TTC549 (cell line): ENCODE measurements around the gene RAB11FIP4.

Experiments used
- FAIRE-seq: peaks from 2 replicates; lab custom pipeline; 2012; peaks lifted over from hg19 to GRCh38; lab: Jason Lieb, UNC

The RAB11FIP4 gene

DNA sequence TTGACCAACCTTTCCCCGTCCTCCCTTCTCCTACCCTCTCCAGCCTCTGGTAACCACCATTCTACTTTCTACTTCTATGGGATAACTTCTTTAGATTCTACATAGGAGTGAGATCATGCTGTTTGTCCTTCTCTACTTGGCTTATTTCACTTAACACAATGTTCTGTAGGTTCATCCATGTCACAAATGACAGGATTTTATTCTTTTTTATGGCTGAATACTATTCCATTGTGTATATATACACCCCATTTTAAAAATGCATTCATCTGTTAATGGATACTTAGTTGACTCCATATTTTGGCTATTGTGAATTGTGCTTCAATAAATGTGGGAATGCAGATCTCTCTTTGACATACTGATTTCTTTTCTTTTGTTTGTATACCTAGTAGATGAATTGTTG, 115.0 kb downstream of the RAB11FIP4 start:
- no peak for FAIRE-seq

DNA sequence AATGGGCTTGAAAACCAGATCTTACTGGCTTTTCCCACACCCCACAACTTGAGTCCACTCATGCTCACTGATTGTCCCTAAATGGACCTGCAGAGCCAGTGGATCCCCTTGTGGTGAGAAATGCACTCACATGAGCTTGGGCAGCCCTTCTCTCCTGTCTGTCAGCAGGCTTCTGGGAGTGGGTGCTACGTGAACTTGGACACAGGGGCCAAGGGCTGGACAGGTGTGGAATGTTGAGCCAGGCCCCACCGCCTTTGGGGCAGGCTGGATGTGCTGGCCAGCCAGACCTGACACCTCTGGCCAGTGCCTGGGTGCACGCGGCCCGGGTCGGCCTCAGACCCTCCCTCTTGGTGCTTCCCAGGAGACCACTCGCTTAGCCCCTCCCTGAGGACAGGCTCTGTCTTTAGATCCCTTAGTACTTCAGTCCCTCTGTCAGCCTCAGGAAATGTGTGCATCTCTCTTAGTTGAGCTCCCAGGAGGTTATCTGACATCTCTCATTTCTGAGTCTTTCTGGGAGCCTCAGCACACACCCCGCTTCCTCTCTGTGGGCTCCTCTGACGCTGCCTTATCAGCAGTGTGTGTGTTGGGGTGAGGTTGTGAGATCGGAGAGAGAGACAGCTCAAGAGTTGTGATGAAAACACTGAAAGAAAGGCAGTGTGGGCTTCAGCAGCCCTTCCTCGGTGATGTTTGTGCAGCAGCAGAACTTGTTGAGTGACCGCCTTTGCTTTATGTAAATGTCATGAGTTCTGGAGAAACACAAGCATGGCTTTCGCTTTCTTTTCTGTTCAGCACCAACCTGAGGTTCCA, 117.0 kb downstream of the RAB11FIP4 start:
- no peak for FAIRE-seq

GRCh38 chr17:31509095-31509804, 117.8 kb downstream of the RAB11FIP4 start:
- FAIRE-seq: no peak

DNA sequence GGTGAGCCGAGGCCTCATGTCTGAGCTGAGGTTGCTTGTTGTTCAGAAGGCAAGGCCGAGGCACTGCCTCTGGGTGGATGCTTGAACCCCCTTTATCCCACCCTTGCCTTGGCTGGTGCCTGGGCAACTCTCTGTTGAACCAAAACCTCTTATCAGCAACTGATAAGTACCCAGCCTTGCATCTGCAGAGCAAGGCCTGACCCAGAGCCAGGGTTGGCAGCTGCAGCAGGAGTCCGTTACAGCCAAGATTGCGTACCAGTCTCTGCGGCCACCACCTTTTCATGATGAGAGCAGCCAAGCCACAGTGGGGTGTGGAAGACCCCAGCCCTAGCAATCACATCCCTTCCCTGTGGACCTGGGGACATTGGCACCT, 118.3 kb downstream of the RAB11FIP4 start:
- FAIRE-seq: no peak

DNA sequence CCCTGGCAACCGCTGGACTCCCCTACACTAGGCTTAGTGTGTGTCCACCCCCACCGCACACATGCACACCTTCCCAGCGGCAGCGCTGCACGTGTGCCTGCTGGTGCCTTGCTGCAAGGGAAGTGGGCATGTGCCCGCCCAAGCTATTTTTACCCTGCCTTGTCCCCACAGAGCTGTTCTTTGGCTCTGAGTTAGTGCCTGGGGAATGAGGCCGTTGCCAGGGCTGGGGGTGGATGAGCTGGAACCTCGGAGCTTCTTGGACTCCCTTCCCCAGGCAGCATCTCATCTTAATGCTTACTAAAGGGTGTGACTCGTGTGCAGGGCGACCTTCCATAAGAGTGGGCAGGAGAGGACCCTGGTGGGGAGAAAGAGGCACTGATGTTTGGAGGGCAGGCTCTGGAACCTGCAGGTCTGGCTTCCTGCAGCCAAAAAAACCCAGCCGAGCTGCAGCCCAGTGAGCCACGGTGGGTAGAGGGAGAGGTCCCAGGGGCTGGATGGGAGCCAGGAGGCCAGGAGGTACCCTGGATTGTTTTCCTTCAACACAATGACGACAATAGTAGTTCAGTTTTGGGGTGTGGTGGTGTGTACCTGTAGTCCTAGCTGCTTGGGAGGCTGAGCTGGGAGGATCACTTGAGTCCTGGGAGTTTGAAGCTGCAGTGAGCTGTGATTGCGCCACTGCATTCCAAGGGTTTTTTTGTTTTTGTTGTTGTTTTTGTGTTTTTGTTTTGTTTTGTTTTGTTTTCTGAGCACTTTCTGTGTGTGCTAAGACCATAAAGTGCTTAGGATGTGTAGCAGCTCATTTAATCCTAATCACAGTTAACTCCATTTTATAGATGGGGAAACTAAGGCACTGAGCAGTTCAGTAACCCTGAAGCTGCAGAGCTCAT, 119.1 kb downstream of the RAB11FIP4 start:
- no peak for FAIRE-seq

DNA sequence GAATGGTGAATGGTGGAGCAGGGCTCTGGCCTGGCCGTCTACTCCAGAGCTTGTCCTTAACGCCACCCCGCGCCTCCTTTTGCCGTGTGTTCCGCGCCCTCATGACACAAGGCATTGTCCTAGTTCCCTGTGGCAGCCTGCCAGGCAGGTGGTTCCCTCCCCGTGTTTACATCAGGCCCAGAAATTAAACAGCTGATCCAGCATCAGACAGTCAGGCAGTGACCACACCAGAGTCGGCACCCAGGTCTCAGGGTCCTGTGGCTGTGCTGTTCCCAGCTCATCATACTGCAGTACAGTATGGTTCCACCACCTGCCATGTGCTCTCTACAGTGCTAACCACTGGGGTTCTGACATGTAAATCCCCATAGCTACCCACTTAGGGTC, 119.7 kb downstream of the RAB11FIP4 start:
- no peak for FAIRE-seq

DNA sequence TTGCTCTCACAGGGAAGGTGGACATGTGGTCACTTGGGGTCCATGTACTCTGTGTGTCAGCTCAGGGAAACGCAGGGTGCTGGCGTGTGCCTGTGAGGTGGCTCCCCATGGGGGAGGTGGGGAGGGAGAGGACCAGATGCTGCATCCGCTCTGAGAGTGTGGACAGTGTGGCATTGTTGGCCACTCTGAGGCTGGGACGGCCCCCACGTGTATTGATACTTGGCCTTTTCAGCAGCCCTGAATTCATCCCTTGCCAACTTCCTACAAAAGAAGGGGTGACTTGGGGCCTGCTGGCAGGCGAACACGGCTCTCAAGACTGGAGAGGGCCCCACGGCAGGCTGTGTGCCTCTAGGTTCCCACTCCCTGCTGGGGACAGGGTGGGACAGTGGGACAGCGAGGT, 120.1 kb downstream of the RAB11FIP4 start:
- no peak for FAIRE-seq

DNA sequence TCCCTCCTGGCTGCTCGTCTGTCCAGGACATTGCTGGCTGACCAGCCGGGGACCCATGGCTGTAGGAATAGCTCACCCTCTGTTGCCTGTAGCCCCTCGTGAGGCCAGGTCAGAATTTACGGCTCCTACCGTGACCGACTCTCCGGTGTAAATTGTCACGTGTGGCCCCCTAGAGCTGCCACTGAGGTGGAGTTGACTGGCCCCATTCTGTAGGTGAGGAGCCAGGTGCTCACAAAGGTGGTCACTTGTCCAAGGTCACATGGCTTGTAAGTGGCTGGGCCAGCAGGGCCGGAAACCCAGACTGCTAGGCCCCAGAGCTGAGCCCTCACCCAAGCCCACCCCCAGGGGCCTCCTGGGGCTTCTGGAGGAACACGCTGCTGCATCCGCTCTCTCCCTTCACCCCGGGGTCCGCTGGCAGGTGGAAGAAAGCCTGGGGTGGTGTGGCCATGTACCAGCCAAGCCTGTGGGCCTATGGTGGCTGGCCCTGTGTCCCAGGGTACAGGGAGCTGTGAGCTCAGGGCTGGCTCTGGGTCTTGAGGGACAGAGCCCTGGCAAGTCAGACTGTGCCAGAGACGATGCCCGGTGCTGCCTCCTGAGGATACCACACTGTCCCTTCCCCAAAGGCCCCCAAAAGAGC, 120.7 kb downstream of the RAB11FIP4 start:
- FAIRE-seq: no peak

DNA sequence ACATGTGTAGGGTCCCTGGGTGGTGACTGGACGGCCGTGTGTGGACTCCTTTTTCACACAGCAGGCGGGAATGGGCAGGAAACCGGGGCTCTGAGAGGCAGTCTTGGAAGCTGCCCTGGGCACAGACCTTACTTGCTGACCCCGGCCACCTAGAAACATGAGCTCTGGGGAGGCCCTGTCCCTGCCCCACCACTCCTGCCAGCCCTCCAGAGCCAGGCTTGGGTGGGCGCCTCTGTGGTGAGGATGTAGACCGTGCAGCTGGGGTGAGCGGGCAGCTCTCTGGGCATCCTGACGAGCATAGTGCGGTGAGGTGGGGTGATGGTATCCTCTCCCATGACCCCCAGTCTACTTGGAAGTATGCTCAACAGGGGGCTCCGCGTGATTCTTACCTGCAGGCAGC, 121.3 kb downstream of the RAB11FIP4 start:
- FAIRE-seq: no peak

GRCh38 chr17:31513731-31514427, 122.4 kb downstream of the RAB11FIP4 start:
- FAIRE-seq: no peak

GRCh38 chr17:31515267-31515666, 123.8 kb downstream of the RAB11FIP4 start:
- FAIRE-seq: no peak

- FAIRE-seq: no peak
Measured at GRCh38 chr17:31517524-31517923, 126.0 kb downstream of the RAB11FIP4 start.

GRCh38 chr17:31518478-31518877, 127.0 kb downstream of the RAB11FIP4 start:
- no peak for FAIRE-seq

DNA sequence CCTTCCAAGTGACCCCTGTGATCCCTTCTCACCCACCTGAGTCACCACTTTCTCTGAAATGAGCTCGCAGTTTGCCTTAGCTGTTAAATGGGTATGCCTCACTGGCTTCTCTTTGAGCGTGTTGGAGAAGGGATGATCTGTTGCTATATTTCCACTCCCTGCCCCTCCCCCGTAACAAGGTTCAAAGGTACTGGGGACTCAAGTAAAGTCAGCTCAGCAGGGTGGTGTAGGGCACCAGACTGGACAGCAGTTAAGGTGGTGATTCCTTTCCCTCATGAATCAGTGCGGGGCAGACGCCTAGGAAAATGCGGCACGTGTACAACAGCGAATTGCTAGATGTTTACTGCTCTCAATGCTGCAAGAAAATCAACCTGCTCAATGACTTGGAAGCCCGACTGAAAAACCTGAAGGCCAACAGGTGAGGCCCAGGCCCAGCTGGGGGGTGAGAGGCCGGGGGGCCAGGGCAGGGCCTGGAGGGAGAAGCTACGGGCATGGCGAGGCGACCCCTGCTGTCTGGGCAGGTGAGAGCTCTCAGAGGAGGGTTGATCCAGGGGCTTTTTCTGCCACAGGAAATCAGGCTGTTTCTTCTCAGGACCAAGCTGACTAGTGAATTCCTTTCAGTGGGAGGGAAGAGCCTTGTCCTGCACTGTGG, 130.3 kb downstream of the RAB11FIP4 start:
- FAIRE-seq: no peak

- no peak for FAIRE-seq
Measured at GRCh38 chr17:31522284-31522931, 130.9 kb downstream of the RAB11FIP4 start.

- FAIRE-seq: no peak
Measured at GRCh38 chr17:31522987-31523495, 131.6 kb downstream of the RAB11FIP4 start.

GRCh38 chr17:31523862-31524730, 132.6 kb downstream of the RAB11FIP4 start:
- no peak for FAIRE-seq

GRCh38 chr17:31524926-31525800, 133.7 kb downstream of the RAB11FIP4 start:
- FAIRE-seq: no peak
